ENCODE results near the gene TBC1D4. TPM values are rescaled to one million over a fixed set of nuclear protein-coding genes. Genes with fewer than 3 reads are reported as not detected.

Gene TBC1D4
- total and polyA plus RNA-seq, 12 donors, result 41.6 to 324 (median 191) TPM

- peaks cover 42 to 75% of the 10 kb centered on the region in 2 donors for H3K4me1 ChIP-seq (replicated peaks in 1 of 2)
- intact Hi-C loops (cut with DNase I), result no loop called here
- H3K9me3 ChIP-seq (replicated peaks in 1 of 3), result no peaks in the 10 kb centered on the region
- H3K27ac ChIP-seq, result peak overlapping the region in 1 of 5 donors; percentile 5
- no peaks in the 10 kb centered on the region for H3K27me3 ChIP-seq
- H3K36me3 ChIP-seq (replicated peaks in 1 of 2), result no peaks in the 10 kb centered on the region
- TF ChIP-seq POLR2A (IDR thresholded peaks at IDR 0.05) (no peak), CTCF (IDR thresholded peaks at IDR 0.05) (no peak)
- H3K4me3 ChIP-seq, result no peak overlapping the region
- no peak for DNase-seq
These were observed 110.8 kb downstream of the TBC1D4 start for GRCh38 chr13:75371203-75371602.

- no peak for DNase-seq
- H3K27ac ChIP-seq, result no peak overlapping the region
- no peaks in the 10 kb centered on the region for H3K9me3 ChIP-seq (replicated peaks in 1 of 3)
- peaks cover 45 to 79% of the 10 kb centered on the region in 2 donors for H3K4me1 ChIP-seq (replicated peaks in 1 of 2)
- no peak overlapping the region for H3K4me3 ChIP-seq
- intact Hi-C loops (cut with DNase I), result no loop called here
- TF ChIP-seq POLR2A (IDR thresholded peaks at IDR 0.05), result no peak
- no peak for TF ChIP-seq CTCF (IDR thresholded peaks at IDR 0.05)
- H3K27me3 ChIP-seq, result no peaks in the 10 kb centered on the region
- no peaks in the 10 kb centered on the region for H3K36me3 ChIP-seq (replicated peaks in 1 of 2)
- WGBS, 4 donors, result 83 to 93% (median 88%) methylated on average over 1 of the region's 1 CpG
These were observed 111.2 kb downstream of the TBC1D4 start for GRCh38 chr13:75370774-75371173.

GRCh38 chr13:75369981-75370380 is 112.0 kb downstream of the TBC1D4 start:
- Histone ChIP-seq H3K36me3 (replicated peaks in 1 of 2) (no peaks in the 10 kb centered on the region), H3K4me1 (replicated peaks in 1 of 2) (peaks cover 47 to 84% of the 10 kb centered on the region in 2 donors), H3K27me3 (no peaks in the 10 kb centered on the region), H3K27ac (peak overlapping the region in 1 of 5 donors; percentile 58), H3K9me3 (replicated peaks in 1 of 3) (no peaks in the 10 kb centered on the region), H3K4me3 (no peak overlapping the region)
- TF ChIP-seq CTCF (IDR thresholded peaks at IDR 0.05) (no peak), POLR2A (IDR thresholded peaks at IDR 0.05) (no peak)
- intact Hi-C loops (cut with DNase I), result loop anchor here (10.0 kb wide), 2 partner anchors 105 to 115 kb away; partner anchors contain the start of gene TBC1D4 (in 1 of the 2)
- DNase-seq, result no peak
- WGBS, 4 donors, result 84 to 86% (median 84%) methylated on average over 3 of the region's 3 CpGs

- Histone ChIP-seq H3K4me3 (no peak overlapping the region), H3K4me1 (replicated peaks in 1 of 2) (peaks cover 32 to 77% of the 10 kb centered on the region in 2 donors), H3K27me3 (no peaks in the 10 kb centered on the region), H3K9me3 (replicated peaks in 1 of 3) (no peaks in the 10 kb centered on the region), H3K27ac (peak overlapping the region in 4 of 5 donors; percentile 16 to 54 (median 22)), H3K36me3 (replicated peaks in 1 of 2) (no peaks in the 10 kb centered on the region)
- intact Hi-C loops (cut with DNase I), result loop anchor here (10.0 kb wide), 2 partner anchors 107 to 117 kb away; partner anchors contain the start of gene TBC1D4 (in 1 of the 2)
- peak in 4 of 7 donors; percentile 48 to 63 (median 58) for DNase-seq
- TF ChIP-seq CTCF (IDR thresholded peaks at IDR 0.05), result no peak
- TF ChIP-seq POLR2A (IDR thresholded peaks at IDR 0.05), result no peak
- 9 to 20% (median 15%) methylated on average over 3 of the region's 3 CpGs for WGBS, 4 donors
These were observed 113.8 kb downstream of the TBC1D4 start for GRCh38 chr13:75368167-75368566.
